DOHH2 (cell line): ENCODE measurements around the gene HOXD9.

Experiments
- EZH2phosphoT487 ChIP-seq: fragments of 200-600 bp; sonication (generic); IDR thresholded peaks from 2 replicates; pipeline ENCODE4 v1.6.1; 2017; ENCODE audit warnings: borderline replicate concordance, mild to moderate bottlenecking, antibody characterized with exemption, low read length, moderate library complexity, mixed read lengths
- TF ChIP-seq, protein P1 (sequence below): fragments of 200-600 bp; sonication (generic); IDR thresholded peaks from one replicate; pipeline ENCODE4 v1.5.1; 2014; ENCODE audit warnings: antibody characterized with exemption, mild to moderate bottlenecking, low read depth, low read length; ENCODE audit not compliant: poor library complexity, severe bottlenecking

DNA sequence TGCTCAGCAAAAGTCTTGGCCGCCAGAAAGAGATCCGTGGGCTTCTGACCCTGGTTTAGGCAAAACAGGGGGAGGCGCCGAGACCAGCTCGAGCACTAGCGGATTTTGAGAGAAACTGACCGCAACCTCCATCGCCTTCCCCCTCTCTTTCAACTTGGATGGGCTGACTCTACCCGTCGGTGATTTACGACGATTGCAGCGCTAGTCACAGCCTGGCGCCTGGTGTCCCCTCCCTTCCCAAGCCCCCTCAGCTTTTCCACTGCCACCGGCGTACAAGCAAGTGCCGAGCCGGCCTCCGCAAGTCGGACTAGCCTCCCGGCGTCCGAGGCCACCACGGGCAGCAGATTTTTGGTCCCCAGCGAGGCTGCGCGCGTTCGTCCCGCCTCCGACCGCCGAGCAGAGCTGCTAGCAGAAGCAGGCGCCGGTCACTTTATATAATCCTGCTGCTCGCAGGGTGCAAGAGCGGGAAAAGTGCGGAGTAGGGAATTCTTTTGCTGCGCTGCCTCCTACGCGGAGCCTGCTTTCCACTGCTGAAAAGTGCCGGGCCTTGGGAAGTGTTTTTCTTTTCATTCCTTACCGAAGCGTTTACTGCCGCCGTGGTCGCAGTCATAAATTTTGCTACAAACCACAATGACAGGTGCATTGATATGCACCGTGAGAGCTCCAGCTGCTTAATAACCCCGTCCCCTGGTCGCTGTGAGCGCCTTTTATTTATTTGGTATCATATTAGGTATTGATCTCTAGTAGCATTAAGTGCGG is 42.3 kb downstream of the HOXD9 start:
- TF ChIP-seq, protein P1, sequence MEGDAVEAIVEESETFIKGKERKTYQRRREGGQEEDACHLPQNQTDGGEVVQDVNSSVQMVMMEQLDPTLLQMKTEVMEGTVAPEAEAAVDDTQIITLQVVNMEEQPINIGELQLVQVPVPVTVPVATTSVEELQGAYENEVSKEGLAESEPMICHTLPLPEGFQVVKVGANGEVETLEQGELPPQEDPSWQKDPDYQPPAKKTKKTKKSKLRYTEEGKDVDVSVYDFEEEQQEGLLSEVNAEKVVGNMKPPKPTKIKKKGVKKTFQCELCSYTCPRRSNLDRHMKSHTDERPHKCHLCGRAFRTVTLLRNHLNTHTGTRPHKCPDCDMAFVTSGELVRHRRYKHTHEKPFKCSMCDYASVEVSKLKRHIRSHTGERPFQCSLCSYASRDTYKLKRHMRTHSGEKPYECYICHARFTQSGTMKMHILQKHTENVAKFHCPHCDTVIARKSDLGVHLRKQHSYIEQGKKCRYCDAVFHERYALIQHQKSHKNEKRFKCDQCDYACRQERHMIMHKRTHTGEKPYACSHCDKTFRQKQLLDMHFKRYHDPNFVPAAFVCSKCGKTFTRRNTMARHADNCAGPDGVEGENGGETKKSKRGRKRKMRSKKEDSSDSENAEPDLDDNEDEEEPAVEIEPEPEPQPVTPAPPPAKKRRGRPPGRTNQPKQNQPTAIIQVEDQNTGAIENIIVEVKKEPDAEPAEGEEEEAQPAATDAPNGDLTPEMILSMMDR = no peak
- TF ChIP-seq EZH2phosphoT487 = no peak
